T follicular helper cell (primary cell): ENCODE measurements around the gene TBXAS1.

Experiments used
- DNase-seq: peaks from one replicate; pipeline ENCODE4 v3.0.0-alpha.2; 2020; ENCODE audit warnings: low read depth

TBXAS1 gene

GRCh38 chr7:140049339-140050024 is 220.4 kb downstream of the TBXAS1 start:
- DNase-seq = no peak

GRCh38 chr7:140050100-140050499 is 221.0 kb downstream of the TBXAS1 start:
- no peak for DNase-seq

- DNase-seq = no peak
These were observed 222.8 kb downstream of the TBXAS1 start for GRCh38 chr7:140051820-140052219.

- no peak for DNase-seq
These were observed 224.9 kb downstream of the TBXAS1 start for GRCh38 chr7:140053812-140054539.

- DNase-seq = no peak
These were observed 225.7 kb downstream of the TBXAS1 start for GRCh38 chr7:140054751-140055150.

GRCh38 chr7:140055833-140056232 is 226.8 kb downstream of the TBXAS1 start:
- DNase-seq = no peak

DNA sequence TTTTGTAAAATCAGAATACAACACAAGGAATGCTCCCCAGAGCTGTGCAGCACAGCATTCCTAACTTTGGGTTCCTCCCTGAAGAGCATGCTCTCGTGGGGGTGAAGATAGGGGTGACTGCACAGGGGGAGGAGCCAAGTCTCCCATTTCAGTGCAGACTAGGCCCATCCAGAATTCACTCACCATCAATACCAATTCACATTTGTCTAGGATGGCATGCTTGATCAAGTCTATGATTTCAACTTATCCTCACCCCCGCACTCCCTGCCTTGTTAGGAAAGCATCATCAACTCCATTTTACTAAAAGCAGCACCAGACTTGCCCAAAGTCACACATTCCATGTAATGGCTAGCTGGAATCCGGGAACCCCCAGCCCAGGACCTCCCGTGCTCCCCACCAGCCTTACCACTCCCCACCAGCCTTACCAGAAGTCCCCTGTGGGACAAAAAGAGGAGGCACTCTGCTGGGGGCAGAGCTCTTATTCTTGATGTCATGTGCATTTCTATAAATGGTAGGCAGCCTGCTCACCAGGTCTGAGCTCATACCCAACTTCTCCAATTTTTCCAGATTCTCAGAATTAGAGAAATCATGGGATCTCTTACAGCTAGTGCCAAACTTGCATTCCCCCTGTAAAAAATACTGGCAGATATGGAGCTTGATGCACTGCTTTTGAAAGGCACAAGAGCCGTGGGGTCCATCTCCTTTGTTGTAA is 227.5 kb downstream of the TBXAS1 start:
- no peak for DNase-seq

GRCh38 chr7:140057143-140057535 is 228.1 kb downstream of the TBXAS1 start:
- no peak for DNase-seq

- no peak for DNase-seq
These were observed 229.5 kb downstream of the TBXAS1 start for GRCh38 chr7:140058517-140058916.

- DNase-seq = peak; percentile 10
These were observed 230.5 kb downstream of the TBXAS1 start for GRCh38 chr7:140059273-140060242.

DNA sequence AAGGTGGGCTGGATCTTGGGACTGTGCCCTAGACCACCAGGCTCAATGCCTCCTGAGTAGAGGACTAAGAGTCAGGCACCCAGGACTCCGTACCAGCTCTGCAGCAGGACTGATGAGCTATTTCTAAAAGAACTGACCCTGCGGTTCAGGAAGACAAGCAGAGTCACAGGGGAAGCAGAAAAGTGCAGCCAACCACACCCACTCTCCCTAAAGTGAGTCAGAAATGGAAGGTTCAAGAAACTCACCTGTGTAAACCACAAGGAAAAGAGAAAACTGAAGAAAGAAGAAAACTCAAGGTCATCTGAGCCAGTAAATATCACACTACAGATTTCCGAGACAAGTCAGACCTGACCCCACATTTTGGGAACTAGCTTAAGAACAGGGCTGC is 231.2 kb downstream of the TBXAS1 start:
- DNase-seq = no peak

- no peak for DNase-seq
These were observed 231.9 kb downstream of the TBXAS1 start for GRCh38 chr7:140060788-140061606.

- DNase-seq = no peak
These were observed 232.5 kb downstream of the TBXAS1 start for GRCh38 chr7:140061607-140061930.

DNA sequence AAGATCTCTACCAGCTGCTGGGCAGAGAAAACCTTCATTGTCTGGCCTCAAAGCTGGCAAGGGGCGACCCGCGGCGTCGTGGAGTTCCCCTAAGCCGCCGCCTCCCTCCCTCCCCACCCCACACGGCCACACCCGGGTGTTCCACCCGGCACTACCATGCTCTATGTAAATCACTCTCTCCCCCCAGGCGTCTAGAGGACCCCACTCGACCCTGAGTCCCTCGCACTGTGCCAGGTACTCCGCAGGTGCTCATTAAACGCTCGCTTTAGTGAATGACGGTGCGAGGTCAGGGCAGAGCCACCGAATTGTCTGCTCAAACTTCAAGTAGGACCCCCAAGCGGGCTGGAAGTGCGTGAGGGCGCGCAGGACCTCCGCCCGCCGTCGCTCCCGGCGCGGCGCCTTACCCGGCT is 233.1 kb downstream of the TBXAS1 start:
- DNase-seq = peak; percentile 45

- peak; percentile 80 for DNase-seq
These were observed 233.7 kb downstream of the TBXAS1 start, which contains the start of gene PARP12 for GRCh38 chr7:140062528-140063299. PARP12 (minus strand) TSS chr7:140062951; CDS start chr7:140062847, 104 bp downstream.

DNA sequence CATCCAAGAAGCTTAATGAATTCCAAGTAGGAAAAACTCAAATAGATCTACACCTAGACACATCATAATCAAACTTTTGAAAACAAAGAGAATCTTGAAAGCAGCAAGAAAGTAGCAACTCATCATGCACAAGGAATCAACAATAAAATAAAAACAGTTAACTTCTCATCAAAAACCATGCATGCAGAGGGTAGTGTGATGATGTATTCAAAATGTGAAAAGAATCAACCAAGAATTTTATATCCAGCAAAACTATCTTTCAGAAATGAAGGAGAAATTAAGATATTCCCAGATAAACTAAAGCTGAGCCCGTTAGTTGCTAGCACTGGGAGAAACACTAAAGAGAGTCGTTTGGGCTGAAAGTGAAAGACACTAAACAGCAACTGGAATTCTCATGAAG is 238.0 kb downstream of the TBXAS1 start:
- no peak for DNase-seq

DNA sequence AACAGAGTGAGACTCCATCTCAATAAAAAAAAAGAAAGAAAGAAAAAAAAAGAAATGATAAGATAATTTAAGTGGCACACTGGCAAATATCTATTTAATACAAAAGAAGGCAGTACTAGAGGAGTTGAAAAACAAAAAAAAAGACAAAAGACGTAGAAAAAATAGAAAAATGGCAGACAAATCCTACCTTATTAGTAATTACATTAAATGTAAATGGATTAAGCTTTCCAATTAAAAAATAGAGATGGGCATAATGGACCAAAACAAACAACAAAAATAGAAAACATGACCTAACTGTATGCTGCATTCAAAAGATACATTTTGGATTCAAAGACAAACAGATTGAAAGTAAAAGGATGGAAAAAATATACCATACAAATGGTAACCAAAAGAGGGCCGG is 239.0 kb downstream of the TBXAS1 start:
- no peak for DNase-seq

DNA sequence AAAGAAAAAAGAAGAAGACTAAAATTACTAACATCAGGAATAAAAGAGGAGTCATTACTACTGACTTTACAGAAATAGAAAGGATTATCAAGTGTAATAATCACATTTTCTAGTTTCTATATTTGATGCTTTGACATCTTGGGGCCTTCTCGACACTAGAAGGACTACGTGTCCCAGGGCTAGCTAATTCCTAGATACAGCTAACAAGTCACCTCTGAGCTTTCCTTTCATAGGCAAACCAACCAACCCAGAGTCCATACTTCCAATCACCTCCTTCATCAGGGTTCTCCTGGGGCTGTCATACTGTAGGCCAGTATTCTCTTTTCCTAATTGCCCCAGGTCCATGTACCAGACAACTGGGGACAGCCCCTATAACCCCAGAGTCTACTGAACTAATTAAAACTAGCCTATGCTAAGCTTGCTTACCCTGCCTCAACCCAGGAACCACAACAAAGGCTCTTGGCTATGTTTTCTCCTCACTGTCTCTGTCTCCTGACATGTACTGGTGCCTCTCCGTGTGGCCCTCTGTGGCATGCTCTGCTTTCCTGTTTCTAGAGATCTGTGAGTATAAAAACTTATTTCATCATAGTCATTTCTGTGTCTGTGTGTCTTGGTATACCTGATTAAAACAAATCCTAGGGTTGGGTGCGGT is 240.4 kb downstream of the TBXAS1 start:
- no peak for DNase-seq
